ENCODE measurements around the gene GRWD1.

- TF ChIP-seq CTCF (IDR thresholded peaks at IDR 0.05) = no peak
- TF ChIP-seq POLR2A (IDR thresholded peaks at IDR 0.05) = no peak
Measured at GRCh38 chr19:48458016-48458415, 12.2 kb downstream of the GRWD1 start.
